HCT116 (cell line): Measurements from ENCODE around the gene WWTR1. TPM values are rescaled to one million over a fixed set of nuclear protein-coding genes. Genes with fewer than 3 reads are reported as not detected.

ENCODE experiments used
- ATAC-seq: fragments of 200-7000 bp; cut with Tn5 transposase; 2 replicates; pipeline ENCODE4 v1.9.1; 2020; ENCODE audit warnings: mild to moderate bottlenecking, moderate library complexity
- BruUV-seq: library from RNA; stranded (reverse); fragments of 400-500 nt; replicated peaks from 2 replicates; lab custom pipeline; 2021; lab: Mats Ljungman, UMichigan
- CTCF ChIA-PET: fragments of 300-600 bp; sonication (Branson Sonifier 250); formaldehyde crosslinking; loops from one replicate; lab custom pipeline; 2021; ENCODE audit warnings: antibody characterized with exemption; lab: Charles Lee
- POLR2A ChIA-PET: fragments of 300-600, 350-600 bp; sonication (Branson Sonifier 250); formaldehyde crosslinking; loops from one replicate; lab custom pipeline; 2021; ENCODE audit warnings: antibody characterized with exemption; lab: Charles Lee
- RAD21 ChIA-PET, 2 experiments: fragments of 300-600 bp; sonication (Branson Sonifier 250); formaldehyde crosslinking; loops; one replicate each; lab custom pipeline; 2023; ENCODE audit warnings: low total read pairs in 2 of 2; ENCODE audit not compliant: uncharacterized antibody in 2 of 2, unreplicated experiment in 2 of 2, low non-redundant PET in 1 of 2; lab: Charles Lee
- DNase-seq: peaks from one replicate; pipeline ENCODE4 v3.0.0-alpha.2; 2010; ENCODE audit warnings: low read depth, low spot score
- H2AFZ ChIP-seq: fragments of 200-600 bp; shearing (Covaris generic), sonication (generic); 2 replicates; pipeline ENCODE4 v1.6.1; 2017; ENCODE audit warnings: low read depth, mixed run types, mixed read lengths, antibody characterized with exemption, low read length; ENCODE audit not compliant: poor library complexity, severe bottlenecking
- H3K27ac ChIP-seq: 2 replicates; pipeline ENCODE4 v1.5.1; 2012; ENCODE audit warnings: low read depth, low read length
- H3K27me3 ChIP-seq: fragments of 200-600 bp; sonication (generic); 2 replicates; pipeline ENCODE4 v1.6.1; 2016; ENCODE audit warnings: mixed run types, low read length, mixed read lengths; ENCODE audit not compliant: insufficient read depth
- H3K36me3 ChIP-seq, 2 experiments: fragments of 200-500 bp in 1 of 2; fragments of 200-600 bp in 1 of 2; sonication (Bioruptor generic) in 1 of 2; sonication (generic) in 1 of 2; 2 replicates each; pipeline versions ENCODE4 v1.5.1 to v1.6.1; 2014 to 2016; ENCODE audit warnings: low read length in 2 of 2, inconsistent platforms in 1 of 2, mixed read lengths in 1 of 2, mixed run types in 1 of 2; ENCODE audit not compliant: insufficient read depth in 2 of 2, control insufficient read depth in 1 of 2
- H3K4me1 ChIP-seq, 2 experiments: fragments of 200-600 bp in 1 of 2; sonication (generic) in 1 of 2; 2 replicates each; pipeline versions ENCODE4 v1.5.1 to v1.6.1; 2012 to 2017; ENCODE audit warnings: low read length in 2 of 2, inconsistent platforms in 1 of 2, mild to moderate bottlenecking in 1 of 2, mixed read lengths in 1 of 2, mixed run types in 1 of 2, moderate library complexity in 1 of 2; ENCODE audit not compliant: insufficient read depth in 2 of 2, control insufficient read depth in 1 of 2
- H3K4me2 ChIP-seq: fragments of 200-600 bp; sonication (generic); 2 replicates; pipeline ENCODE4 v1.6.1; 2017; ENCODE audit warnings: mixed run types, low read length, mixed read lengths
- H3K4me3 ChIP-seq, 2 experiments: fragments of 200-600 bp in 1 of 2; sonication (generic) in 1 of 2; replicated peaks in 1 of 2; 2 replicates each; pipeline ENCODE4 v1.5.1; 2011 to 2016; ENCODE audit warnings: low read length in 2 of 2, control low read depth in 1 of 2, low read depth in 1 of 2, mild to moderate bottlenecking in 1 of 2, mixed read lengths in 1 of 2, mixed run types in 1 of 2
- H3K79me2 ChIP-seq: fragments of 200-600 bp; sonication (generic); 2 replicates; pipeline ENCODE4 v1.6.1; 2017; ENCODE audit warnings: mild to moderate bottlenecking, mixed run types, low read length, moderate library complexity, mixed read lengths; ENCODE audit not compliant: insufficient read depth
- H3K9ac ChIP-seq: fragments of 200-600 bp; sonication (generic); 2 replicates; pipeline ENCODE4 v1.6.1; 2016; ENCODE audit warnings: low read length, mixed read lengths
- H3K9me2 ChIP-seq: fragments of 200-600 bp; sonication (generic), shearing (Covaris generic); 2 replicates; pipeline ENCODE4 v1.6.1; 2017; ENCODE audit warnings: mixed run types, mild to moderate bottlenecking, moderate library complexity; ENCODE audit not compliant: insufficient read depth
- H3K9me3 ChIP-seq, 2 experiments: fragments of 200-500 bp in 1 of 2; fragments of 200-600 bp in 1 of 2; sonication (Bioruptor generic) in 1 of 2; sonication (generic) in 1 of 2; 2 replicates each; pipeline ENCODE4 v1.6.1; 2014 to 2017; ENCODE audit warnings: low read length in 2 of 2, mixed read lengths in 2 of 2, inconsistent platforms in 1 of 2, low read depth in 1 of 2, mild to moderate bottlenecking in 1 of 2, mixed run types in 1 of 2, moderate library complexity in 1 of 2; ENCODE audit not compliant: control insufficient read depth in 1 of 2, insufficient read depth in 1 of 2
- H4K20me1 ChIP-seq: fragments of 200-600 bp; sonication (generic), shearing (Covaris generic); 2 replicates; pipeline ENCODE4 v1.6.1; 2017; ENCODE audit warnings: mixed run types, mild to moderate bottlenecking, moderate library complexity; ENCODE audit not compliant: insufficient read depth
- CBX3 ChIP-seq: IDR thresholded peaks from 2 replicates; pipeline ENCODE4 v1.6.1; 2012; ENCODE audit warnings: low read depth
- CEBPB ChIP-seq: IDR thresholded peaks from 2 replicates; pipeline ENCODE4 v1.6.1; 2012; ENCODE audit warnings: low read depth
- ELF1 ChIP-seq: IDR thresholded peaks from 2 replicates; pipeline ENCODE4 v1.6.1; 2012; ENCODE audit warnings: low read depth, borderline replicate concordance
- EZH2 ChIP-seq: fragments of 200-600 bp; sonication (generic); IDR thresholded peaks from 2 replicates; pipeline ENCODE4 v1.6.1; 2017; ENCODE audit warnings: antibody characterized with exemption, mixed run types
- EZH2phosphoT487 ChIP-seq: fragments of 200-600 bp; IDR thresholded peaks from 2 replicates; pipeline ENCODE4 v1.6.1; 2018; ENCODE audit warnings: antibody characterized with exemption, borderline replicate concordance
- JUND ChIP-seq: IDR thresholded peaks from 2 replicates; pipeline ENCODE4 v1.6.1; 2012
- POLR2AphosphoS5 ChIP-seq: IDR thresholded peaks from 2 replicates; pipeline ENCODE4 v1.6.1; 2011; ENCODE audit warnings: mild to moderate bottlenecking, low read depth, low read length, moderate library complexity
- RAD21 ChIP-seq: IDR thresholded peaks from 2 replicates; pipeline ENCODE4 v1.6.1; 2012; ENCODE audit warnings: low read depth, mild to moderate bottlenecking
- SIN3A ChIP-seq: IDR thresholded peaks from 2 replicates; pipeline ENCODE4 v1.6.1; 2012; ENCODE audit warnings: low read depth
- ZFX ChIP-seq: fragments of 450-650 bp; IDR thresholded peaks from 2 replicates; pipeline ENCODE4 v1.6.1; 2017
- intact Hi-C: fragments of 100-400 bp; cut with micrococcal nuclease; formaldehyde crosslinking; loops from 2 replicates; pipeline ENCODE4 v1.10.0; 2022
- total RNA-seq: library from RNA; stranded (reverse); gene quantifications from one replicate; pipeline ENCODE4 v1.2.1, GENCODE V29; 2021; ENCODE audit not compliant: unreplicated experiment
- TF ChIP-seq, protein P1 (sequence below): IDR thresholded peaks from 2 replicates; pipeline ENCODE4 v1.6.1; 2012; ENCODE audit warnings: low read depth
- TF ChIP-seq, protein P2 (sequence below): IDR thresholded peaks from 2 replicates; pipeline ENCODE4 v1.6.1; 2011; ENCODE audit warnings: mild to moderate bottlenecking, low read length, moderate library complexity; ENCODE audit not compliant: insufficient replicate concordance; ENCODE audit errors: extremely low read depth
- TF ChIP-seq, protein P3 (sequence below), 3 experiments: fragments of 200-600 bp in 1 of 3; sonication (generic) in 1 of 3; IDR thresholded peaks in 2 of 3; conservative IDR thresholded peaks in 1 of 3; 2 replicates each; pipeline ENCODE4 v1.5.1; 2012 to 2017; ENCODE audit warnings: low read depth in 2 of 3, low read length in 2 of 3, antibody characterized with exemption in 1 of 3, borderline replicate concordance in 1 of 3, control low read depth in 1 of 3, mild to moderate bottlenecking in 1 of 3, mixed read lengths in 1 of 3, mixed run types in 1 of 3, moderate library complexity in 1 of 3; ENCODE audit not compliant: insufficient read depth in 1 of 3

The WWTR1 gene
- total RNA-seq, 1 experiment from 2014 or later, result 46.9 TPM

DNA sequence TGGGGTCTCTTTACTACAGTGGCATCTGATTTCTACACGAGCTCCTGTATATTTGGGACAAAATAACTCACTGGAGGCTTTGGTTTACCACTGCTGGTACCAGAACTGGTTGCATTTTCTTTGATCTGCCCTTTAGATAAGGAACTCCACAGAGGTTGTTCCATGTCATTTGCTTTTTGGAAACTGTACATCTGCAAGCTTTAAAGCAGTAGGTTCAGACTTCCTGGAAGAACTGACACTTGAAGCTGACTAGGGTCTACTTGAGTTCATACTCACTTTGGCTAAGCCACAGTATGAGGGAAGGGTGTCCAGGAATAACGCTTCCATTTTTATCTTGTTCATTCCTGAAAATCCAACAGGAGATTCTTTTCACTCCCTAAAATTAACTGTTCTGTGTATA is 86.4 kb downstream of the WWTR1 start:
- H2AFZ ChIP-seq, result no peak overlapping the region
- TF ChIP-seq EZH2phosphoT487 (no peak), CEBPB (no peak), RAD21 (no peak), POLR2AphosphoS5 (no peak), ZFX (no peak), JUND (no peak), SIN3A (no peak), CBX3 (no peak), EZH2 (no peak), ELF1 (no peak)
- TF ChIP-seq, protein P1, sequence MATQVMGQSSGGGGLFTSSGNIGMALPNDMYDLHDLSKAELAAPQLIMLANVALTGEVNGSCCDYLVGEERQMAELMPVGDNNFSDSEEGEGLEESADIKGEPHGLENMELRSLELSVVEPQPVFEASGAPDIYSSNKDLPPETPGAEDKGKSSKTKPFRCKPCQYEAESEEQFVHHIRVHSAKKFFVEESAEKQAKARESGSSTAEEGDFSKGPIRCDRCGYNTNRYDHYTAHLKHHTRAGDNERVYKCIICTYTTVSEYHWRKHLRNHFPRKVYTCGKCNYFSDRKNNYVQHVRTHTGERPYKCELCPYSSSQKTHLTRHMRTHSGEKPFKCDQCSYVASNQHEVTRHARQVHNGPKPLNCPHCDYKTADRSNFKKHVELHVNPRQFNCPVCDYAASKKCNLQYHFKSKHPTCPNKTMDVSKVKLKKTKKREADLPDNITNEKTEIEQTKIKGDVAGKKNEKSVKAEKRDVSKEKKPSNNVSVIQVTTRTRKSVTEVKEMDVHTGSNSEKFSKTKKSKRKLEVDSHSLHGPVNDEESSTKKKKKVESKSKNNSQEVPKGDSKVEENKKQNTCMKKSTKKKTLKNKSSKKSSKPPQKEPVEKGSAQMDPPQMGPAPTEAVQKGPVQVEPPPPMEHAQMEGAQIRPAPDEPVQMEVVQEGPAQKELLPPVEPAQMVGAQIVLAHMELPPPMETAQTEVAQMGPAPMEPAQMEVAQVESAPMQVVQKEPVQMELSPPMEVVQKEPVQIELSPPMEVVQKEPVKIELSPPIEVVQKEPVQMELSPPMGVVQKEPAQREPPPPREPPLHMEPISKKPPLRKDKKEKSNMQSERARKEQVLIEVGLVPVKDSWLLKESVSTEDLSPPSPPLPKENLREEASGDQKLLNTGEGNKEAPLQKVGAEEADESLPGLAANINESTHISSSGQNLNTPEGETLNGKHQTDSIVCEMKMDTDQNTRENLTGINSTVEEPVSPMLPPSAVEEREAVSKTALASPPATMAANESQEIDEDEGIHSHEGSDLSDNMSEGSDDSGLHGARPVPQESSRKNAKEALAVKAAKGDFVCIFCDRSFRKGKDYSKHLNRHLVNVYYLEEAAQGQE, result no peak
- TF ChIP-seq, protein P2, sequence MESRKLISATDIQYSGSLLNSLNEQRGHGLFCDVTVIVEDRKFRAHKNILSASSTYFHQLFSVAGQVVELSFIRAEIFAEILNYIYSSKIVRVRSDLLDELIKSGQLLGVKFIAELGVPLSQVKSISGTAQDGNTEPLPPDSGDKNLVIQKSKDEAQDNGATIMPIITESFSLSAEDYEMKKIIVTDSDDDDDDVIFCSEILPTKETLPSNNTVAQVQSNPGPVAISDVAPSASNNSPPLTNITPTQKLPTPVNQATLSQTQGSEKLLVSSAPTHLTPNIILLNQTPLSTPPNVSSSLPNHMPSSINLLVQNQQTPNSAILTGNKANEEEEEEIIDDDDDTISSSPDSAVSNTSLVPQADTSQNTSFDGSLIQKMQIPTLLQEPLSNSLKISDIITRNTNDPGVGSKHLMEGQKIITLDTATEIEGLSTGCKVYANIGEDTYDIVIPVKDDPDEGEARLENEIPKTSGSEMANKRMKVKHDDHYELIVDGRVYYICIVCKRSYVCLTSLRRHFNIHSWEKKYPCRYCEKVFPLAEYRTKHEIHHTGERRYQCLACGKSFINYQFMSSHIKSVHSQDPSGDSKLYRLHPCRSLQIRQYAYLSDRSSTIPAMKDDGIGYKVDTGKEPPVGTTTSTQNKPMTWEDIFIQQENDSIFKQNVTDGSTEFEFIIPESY, result no peak
- TF ChIP-seq, protein P3, sequence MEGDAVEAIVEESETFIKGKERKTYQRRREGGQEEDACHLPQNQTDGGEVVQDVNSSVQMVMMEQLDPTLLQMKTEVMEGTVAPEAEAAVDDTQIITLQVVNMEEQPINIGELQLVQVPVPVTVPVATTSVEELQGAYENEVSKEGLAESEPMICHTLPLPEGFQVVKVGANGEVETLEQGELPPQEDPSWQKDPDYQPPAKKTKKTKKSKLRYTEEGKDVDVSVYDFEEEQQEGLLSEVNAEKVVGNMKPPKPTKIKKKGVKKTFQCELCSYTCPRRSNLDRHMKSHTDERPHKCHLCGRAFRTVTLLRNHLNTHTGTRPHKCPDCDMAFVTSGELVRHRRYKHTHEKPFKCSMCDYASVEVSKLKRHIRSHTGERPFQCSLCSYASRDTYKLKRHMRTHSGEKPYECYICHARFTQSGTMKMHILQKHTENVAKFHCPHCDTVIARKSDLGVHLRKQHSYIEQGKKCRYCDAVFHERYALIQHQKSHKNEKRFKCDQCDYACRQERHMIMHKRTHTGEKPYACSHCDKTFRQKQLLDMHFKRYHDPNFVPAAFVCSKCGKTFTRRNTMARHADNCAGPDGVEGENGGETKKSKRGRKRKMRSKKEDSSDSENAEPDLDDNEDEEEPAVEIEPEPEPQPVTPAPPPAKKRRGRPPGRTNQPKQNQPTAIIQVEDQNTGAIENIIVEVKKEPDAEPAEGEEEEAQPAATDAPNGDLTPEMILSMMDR (IDR thresholded peaks at IDR 0.05 in 2 of 3, conservative IDR thresholded peaks at IDR 0.05 in 1 of 3; ENCODE audit: borderline replicate concordance in 1 of 3, insufficient read depth in 1 of 3, low read depth in 2 of 3, low read length in 2 of 3), result no peak
- TF ChIP-seq, all 23 proteins: peak for 0
- Histone ChIP-seq H3K27me3 (no peaks in the 10 kb centered on the region), H3K4me3 (no peak overlapping the region), H3K36me3 (0 out of 4 replicates have a peak, but pooled peaks cover 0 to 5% of the 10 kb centered on the region in 2 experiments), H3K4me1 (peaks cover 57 to 61% of the 10 kb centered on the region in 2 experiments), H3K9me3 (no peaks in the 10 kb centered on the region), H3K9me2 (no peaks in the 10 kb centered on the region), H3K9ac (0 out of 2 replicates have a peak overlapping the region, but pooled peaks have one; percentile 45), H4K20me1 (no peaks in the 10 kb centered on the region), H3K4me2 (peak overlapping the region; percentile 74; the same call in 1 of the 2 replicates), H3K79me2 (peaks cover 32% of the 10 kb centered on the region), H3K27ac (peak overlapping the region; percentile 16; the same call in 1 of the 2 replicates)
- no TSS peak for BruUV-seq
- no peak for ATAC-seq
- DNase-seq, result no peak
- intact Hi-C loops, result no loop called here
- CTCF ChIA-PET, result interaction anchor here (1.2 to 3.9 kb wide), 2 partner anchors 9 to 15 kb away, joined by 3 to 28 read pairs; no protein-coding TSS in a partner anchor
- RAD21 ChIA-PET, result interaction anchor here in 1 of 2 experiments (0.6 kb wide), 1 partner anchor 45 kb away, joined by 4 read pairs; no protein-coding TSS in a partner anchor
- POLR2A ChIA-PET, result interaction anchor here (1.0 kb wide), 1 partner anchor 9 kb away, joined by 3 read pairs; no protein-coding TSS in a partner anchor
